LNCaP clone FGC (cell line): Measurements from ENCODE around the gene TFEC.

Experiments
- DNase-seq: peaks from one replicate; pipeline ENCODE4 v3.0.0-alpha.2; 2011; ENCODE audit warnings: low read depth
- H3K4me3 ChIP-seq: 2 replicates; pipeline ENCODE4 v1.5.1; 2011; ENCODE audit warnings: mild to moderate bottlenecking, low read depth, low read length, control low read depth
- CTCF ChIP-seq: IDR thresholded peaks from 2 replicates; pipeline ENCODE4 v1.5.1; 2012; ENCODE audit warnings: mild to moderate bottlenecking; ENCODE audit not compliant: control insufficient read depth, insufficient read depth; ENCODE audit errors: extremely low read depth

The TFEC gene

GRCh38 chr7:115962340-115962739, 68.2 kb downstream of the TFEC start:
- no peak overlapping the region for H3K4me3 ChIP-seq
- no peak for TF ChIP-seq CTCF
- DNase-seq, result no peak

GRCh38 chr7:115953592-115954255, 76.8 kb downstream of the TFEC start:
- TF ChIP-seq CTCF, result no peak
- DNase-seq, result no peak
- no peak overlapping the region for H3K4me3 ChIP-seq

- no peak overlapping the region for H3K4me3 ChIP-seq
- DNase-seq, result no peak
- no peak for TF ChIP-seq CTCF
These were observed 77.7 kb downstream of the TFEC start for GRCh38 chr7:115952832-115953231.

GRCh38 chr7:115951547-115951946, 79.0 kb downstream of the TFEC start:
- DNase-seq, result no peak
- H3K4me3 ChIP-seq, result no peak overlapping the region
- TF ChIP-seq CTCF, result no peak

GRCh38 chr7:115941703-115942268, 88.8 kb downstream of the TFEC start:
- DNase-seq, result no peak
- TF ChIP-seq CTCF, result no peak
- H3K4me3 ChIP-seq, result no peak overlapping the region

GRCh38 chr7:115940460-115941060, 90.0 kb downstream of the TFEC start:
- no peak overlapping the region for H3K4me3 ChIP-seq
- no peak for TF ChIP-seq CTCF
- no peak for DNase-seq

- TF ChIP-seq CTCF, result no peak
These were observed 92.6 kb downstream of the TFEC start for GRCh38 chr7:115937960-115938359.

More at GRCh38 chr7:115937960-115938359, 92.6 kb downstream of the TFEC start:
- no peak for DNase-seq
- no peak overlapping the region for H3K4me3 ChIP-seq
